ENCODE results near the gene ACTL6A.

GRCh38 chr3:179606534-179607085 lies 43.9 kb downstream of the ACTL6A start:
- TF ChIP-seq CTCF (IDR thresholded peaks at IDR 0.05; ENCODE audit: poor library complexity, severe bottlenecking) (no peak), EP300 (conservative IDR thresholded peaks at IDR 0.05; ENCODE audit: poor library complexity, severe bottlenecking) (no peak), SMC3 (conservative IDR thresholded peaks at IDR 0.05; ENCODE audit: poor library complexity) (no peak), TAF1 (IDR thresholded peaks at IDR 0.05; ENCODE audit: low read depth) (no peak), POLR2AphosphoS5 (IDR thresholded peaks at IDR 0.05) (no peak)

Data from neural cell (in vitro differentiated cells).